Keratinocyte (primary cell): Measurements from ENCODE around the gene PLEKHN1. TPM values are rescaled to one million over a fixed set of nuclear protein-coding genes. Genes with fewer than 3 reads are reported as not detected.

Experiments used
- DNase-seq: peaks from one replicate; pipeline ENCODE4 v3.0.0-alpha.2; 2011; ENCODE audit warnings: low read depth, missing footprints, low spot score
- FAIRE-seq: peaks from 2 replicates; lab custom pipeline; 2011; peaks lifted over from hg19 to GRCh38; lab: Jason Lieb, UNC
- H2AFZ ChIP-seq: 2 replicates; pipeline ENCODE4 v1.6.0; 2012; ENCODE audit warnings: low read length, control low read depth, inconsistent platforms; ENCODE audit not compliant: control insufficient read depth
- H3K27ac ChIP-seq: 2 replicates; pipeline ENCODE4 v1.5.1; 2011; ENCODE audit warnings: low read length; ENCODE audit not compliant: control insufficient read depth, insufficient read depth
- H3K27me3 ChIP-seq: 3 replicates; pipeline ENCODE4 v1.6.0; 2011; ENCODE audit warnings: low read length; ENCODE audit not compliant: control insufficient read depth, insufficient read depth; ENCODE audit errors: extremely low read depth
- H3K36me3 ChIP-seq, 2 experiments: 2 replicates in 1 of 2; 3 replicates in 1 of 2; pipeline ENCODE4 v1.5.1; 2011; ENCODE audit warnings: low read length in 2 of 2, mild to moderate bottlenecking in 1 of 2; ENCODE audit not compliant: control insufficient read depth in 2 of 2, insufficient read depth in 2 of 2; ENCODE audit errors: extremely low read depth in 1 of 2
- H3K4me1 ChIP-seq: 3 replicates; pipeline ENCODE4 v1.5.1; 2011; ENCODE audit warnings: low read length; ENCODE audit not compliant: control insufficient read depth, insufficient read depth; ENCODE audit errors: extremely low read depth
- H3K4me2 ChIP-seq: 3 replicates; pipeline ENCODE4 v1.6.0; 2011; ENCODE audit warnings: low read depth, low read length; ENCODE audit not compliant: control insufficient read depth, insufficient read depth; ENCODE audit errors: extremely low read depth
- H3K4me3 ChIP-seq, 3 experiments: fragments of 200-600 bp in 1 of 3; sonication (generic) in 1 of 3; 2 replicates in 2 of 3; 3 replicates in 1 of 3; pipeline ENCODE4 v1.5.1; 2011 to 2016; ENCODE audit warnings: low read length in 3 of 3, mild to moderate bottlenecking in 3 of 3, control low read depth in 2 of 3, inconsistent platforms in 1 of 3, low read depth in 1 of 3, mixed read lengths in 1 of 3, mixed run types in 1 of 3, moderate library complexity in 1 of 3; ENCODE audit not compliant: control insufficient read depth in 2 of 3, insufficient read depth in 2 of 3; ENCODE audit errors: extremely low read depth in 1 of 3
- H3K79me2 ChIP-seq: 2 replicates; pipeline ENCODE4 v1.6.0; 2012; ENCODE audit warnings: low read length; ENCODE audit not compliant: control insufficient read depth, insufficient read depth
- H3K9ac ChIP-seq: 3 replicates; pipeline ENCODE4 v1.6.0; 2011; ENCODE audit warnings: low read length; ENCODE audit not compliant: control insufficient read depth, insufficient read depth; ENCODE audit errors: extremely low read depth
- H3K9me1 ChIP-seq: 3 replicates; pipeline ENCODE4 v1.6.0; 2011; ENCODE audit warnings: low read length; ENCODE audit not compliant: control insufficient read depth, insufficient read depth; ENCODE audit errors: extremely low read depth
- H3K9me3 ChIP-seq: 2 replicates; pipeline ENCODE4 v1.5.1; 2012; ENCODE audit warnings: low read depth, low read length; ENCODE audit not compliant: control insufficient read depth
- H4K20me1 ChIP-seq: 3 replicates; pipeline ENCODE4 v1.6.0; 2011; ENCODE audit warnings: low read length; ENCODE audit not compliant: control insufficient read depth, insufficient read depth; ENCODE audit errors: extremely low read depth
- EZH2 ChIP-seq: IDR thresholded peaks from one replicate; pipeline ENCODE4 v1.6.1; 2012; ENCODE audit warnings: inconsistent platforms, mild to moderate bottlenecking, low read length, moderate library complexity
- dilution Hi-C: fragments of 300-500 bp; cut with MboI; formaldehyde crosslinking; loops from one replicate; pipeline ENCODE4 v1.7.0; 2020; ENCODE audit warnings: low sequenced_read_pairs; ENCODE audit not compliant: extremely low pct_ligation_motif_present
- polyA plus RNA-seq, 5 experiments: library from polyadenylated mRNA; depleted of rRNA in 3 of 5; stranded (reverse) in 3 of 5; stranded (forward) in 1 of 5; unstranded in 1 of 5; fragments of >200 nt; gene quantifications; 1 replicate in 1 of 5; 2 replicates in 3 of 5; 3 replicates in 1 of 5; pipeline versions ENCODE4 v1.2.1 to v1.2.3, GENCODE V29; 2011 to 2012; ENCODE audit warnings: missing spikeins in 2 of 5, low read depth in 1 of 5, low replicate concordance in 1 of 5
- TF ChIP-seq, protein P1 (sequence below), 3 experiments: IDR thresholded peaks in 1 of 3; conservative IDR thresholded peaks in 1 of 3; optimal IDR thresholded peaks in 1 of 3; 2 replicates in 2 of 3; 3 replicates in 1 of 3; pipeline versions ENCODE3 to v1.5.1; 2011; ENCODE audit warnings: low read length in 3 of 3, mild to moderate bottlenecking in 3 of 3, moderate library complexity in 2 of 3, control low read depth in 1 of 3, inconsistent platforms in 1 of 3; ENCODE audit not compliant: insufficient read depth in 2 of 3; ENCODE audit errors: extremely low read depth in 1 of 3

The PLEKHN1 gene
- polyA plus RNA-seq, 1 donor (not counting 4 experiments of a cell fraction or from before 2014, with no cell fraction given): 2.5 TPM

- dilution Hi-C loops: no loop called here
- H3K9ac ChIP-seq: peak overlapping the region; percentile 97
- no peaks in the 10 kb centered on the region for H3K9me1 ChIP-seq
- H3K36me3 ChIP-seq: peaks cover 0 to 5% of the 10 kb centered on the region in 2 experiments
- FAIRE-seq: no peak
- peak overlapping the region; percentile 96 for H3K27ac ChIP-seq
- no peaks in the 10 kb centered on the region for H3K27me3 ChIP-seq
- DNase-seq: no peak
- peak overlapping the region; percentile 63 to 84 (median 70) for H3K4me3 ChIP-seq
- H3K4me1 ChIP-seq: peaks cover 13% of the 10 kb centered on the region
- TF ChIP-seq EZH2: no peak
- TF ChIP-seq, protein P1, sequence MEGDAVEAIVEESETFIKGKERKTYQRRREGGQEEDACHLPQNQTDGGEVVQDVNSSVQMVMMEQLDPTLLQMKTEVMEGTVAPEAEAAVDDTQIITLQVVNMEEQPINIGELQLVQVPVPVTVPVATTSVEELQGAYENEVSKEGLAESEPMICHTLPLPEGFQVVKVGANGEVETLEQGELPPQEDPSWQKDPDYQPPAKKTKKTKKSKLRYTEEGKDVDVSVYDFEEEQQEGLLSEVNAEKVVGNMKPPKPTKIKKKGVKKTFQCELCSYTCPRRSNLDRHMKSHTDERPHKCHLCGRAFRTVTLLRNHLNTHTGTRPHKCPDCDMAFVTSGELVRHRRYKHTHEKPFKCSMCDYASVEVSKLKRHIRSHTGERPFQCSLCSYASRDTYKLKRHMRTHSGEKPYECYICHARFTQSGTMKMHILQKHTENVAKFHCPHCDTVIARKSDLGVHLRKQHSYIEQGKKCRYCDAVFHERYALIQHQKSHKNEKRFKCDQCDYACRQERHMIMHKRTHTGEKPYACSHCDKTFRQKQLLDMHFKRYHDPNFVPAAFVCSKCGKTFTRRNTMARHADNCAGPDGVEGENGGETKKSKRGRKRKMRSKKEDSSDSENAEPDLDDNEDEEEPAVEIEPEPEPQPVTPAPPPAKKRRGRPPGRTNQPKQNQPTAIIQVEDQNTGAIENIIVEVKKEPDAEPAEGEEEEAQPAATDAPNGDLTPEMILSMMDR (optimal IDR thresholded peaks at IDR 0.05 in 1 of 3, IDR thresholded peaks at IDR 0.05 in 1 of 3, conservative IDR thresholded peaks at IDR 0.05 in 1 of 3; ENCODE audit: extremely low read depth in 1 of 3, insufficient read depth in 2 of 3, low read length in 3 of 3): no peak
- no peak overlapping the region for H2AFZ ChIP-seq
- H4K20me1 ChIP-seq: no peaks in the 10 kb centered on the region
- peak overlapping the region; percentile 94 for H3K4me2 ChIP-seq
- no peaks in the 10 kb centered on the region for H3K9me3 ChIP-seq
- no peaks in the 10 kb centered on the region for H3K79me2 ChIP-seq
Measured at GRCh38 chr1:967466-968343, 1.4 kb downstream of the PLEKHN1 start.

DNA sequence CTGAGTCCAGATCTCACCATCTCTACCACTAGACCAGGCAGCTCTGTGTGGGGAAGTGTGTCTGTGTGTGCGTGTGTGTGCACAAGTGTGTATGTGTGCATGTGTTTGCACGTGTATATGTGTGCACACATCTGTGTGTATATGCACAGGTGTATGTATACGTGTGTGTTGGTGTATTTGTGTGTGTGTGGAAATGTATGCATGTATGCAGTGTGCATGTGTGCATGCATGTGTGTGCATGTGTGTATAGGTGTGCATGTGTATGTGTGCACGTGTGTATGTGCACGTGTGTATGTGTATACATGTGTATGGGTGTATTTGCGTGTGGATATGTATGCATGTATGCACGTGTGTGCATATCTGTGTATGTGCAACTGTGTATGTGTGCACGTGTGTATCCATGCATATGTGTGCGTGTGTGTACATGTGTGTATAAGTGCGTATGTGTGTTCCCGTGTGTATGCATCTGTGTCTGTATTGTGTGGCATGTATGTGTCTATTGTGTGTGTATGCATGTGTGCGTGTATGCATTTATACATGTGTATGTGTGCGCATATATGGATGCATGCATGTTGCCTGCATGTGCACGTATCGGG is 3.1 kb downstream of the PLEKHN1 start:
- no peak for DNase-seq
- peaks cover 13% of the 10 kb centered on the region for H3K4me1 ChIP-seq
- no peak overlapping the region for H3K4me3 ChIP-seq
- TF ChIP-seq, protein P1 (optimal IDR thresholded peaks at IDR 0.05 in 1 of 3, IDR thresholded peaks at IDR 0.05 in 1 of 3, conservative IDR thresholded peaks at IDR 0.05 in 1 of 3; ENCODE audit: extremely low read depth in 1 of 3, insufficient read depth in 2 of 3, low read length in 3 of 3): no peak
- TF ChIP-seq EZH2: no peak
- H3K9me1 ChIP-seq: no peaks in the 10 kb centered on the region
- no peaks in the 10 kb centered on the region for H3K27me3 ChIP-seq
- H4K20me1 ChIP-seq: no peaks in the 10 kb centered on the region
- no peak overlapping the region for H3K9ac ChIP-seq
- dilution Hi-C loops: no loop called here
- no peak overlapping the region for H3K27ac ChIP-seq
- FAIRE-seq: peak; percentile 13
- H3K4me2 ChIP-seq: no peak overlapping the region
- H2AFZ ChIP-seq: no peak overlapping the region
- H3K36me3 ChIP-seq: peaks cover 0 to 3% of the 10 kb centered on the region in 2 experiments
- H3K9me3 ChIP-seq: no peaks in the 10 kb centered on the region
- H3K79me2 ChIP-seq: no peaks in the 10 kb centered on the region
